Duodenal mucosa (tissue), 2 donors: ENCODE results near the gene P4HA3.

Experiments used
- H3K27ac ChIP-seq: one replicate; pipeline ENCODE4 v1.7.0; 2013; ENCODE audit warnings: low read depth, low read length
- H3K27me3 ChIP-seq, 2 donors: one replicate each; pipeline ENCODE4 v1.7.0; 2013; ENCODE audit warnings: low read length in 2 of 2, control low read depth in 1 of 2; ENCODE audit not compliant: insufficient read depth in 2 of 2, control insufficient read depth in 1 of 2
- H3K36me3 ChIP-seq, 2 donors: one replicate each; pipeline ENCODE4 v1.7.0; 2013; ENCODE audit warnings: low read length in 2 of 2, control low read depth in 1 of 2; ENCODE audit not compliant: insufficient read depth in 2 of 2, control insufficient read depth in 1 of 2
- H3K4me1 ChIP-seq, 2 donors: one replicate each; pipeline ENCODE4 v1.7.0; 2013; ENCODE audit warnings: low read length in 2 of 2, control low read depth in 1 of 2; ENCODE audit not compliant: insufficient read depth in 2 of 2, control insufficient read depth in 1 of 2
- H3K4me3 ChIP-seq, 2 donors: one replicate each; pipeline ENCODE4 v1.7.0; 2013; ENCODE audit warnings: low read length in 2 of 2, low read depth in 1 of 2
- H3K9ac ChIP-seq, 2 donors: one replicate each; pipeline ENCODE4 v1.7.0; 2013; ENCODE audit warnings: low read length in 2 of 2, low read depth in 1 of 2
- H3K9me3 ChIP-seq, 2 donors: one replicate each; pipeline ENCODE4 v1.7.0; 2013; ENCODE audit warnings: low read length in 2 of 2, control low read depth in 1 of 2; ENCODE audit not compliant: control insufficient read depth in 1 of 2

The P4HA3 gene

GRCh38 chr11:74288911-74289310, 22.5 kb downstream of the P4HA3 start:
- Histone ChIP-seq H3K9me3 (no peaks in the 10 kb centered on the region), H3K9ac (no peak overlapping the region), H3K4me3 (no peak overlapping the region), H3K4me1 (no peaks in the 10 kb centered on the region), H3K36me3 (no peaks in the 10 kb centered on the region), H3K27me3 (no peaks in the 10 kb centered on the region), H3K27ac (no peak overlapping the region)

- no peaks in the 10 kb centered on the region for H3K27me3 ChIP-seq
- no peak overlapping the region for H3K4me3 ChIP-seq
- H3K9me3 ChIP-seq: no peaks in the 10 kb centered on the region
- H3K27ac ChIP-seq: no peak overlapping the region
- no peaks in the 10 kb centered on the region for H3K36me3 ChIP-seq
- no peaks in the 10 kb centered on the region for H3K4me1 ChIP-seq
- H3K9ac ChIP-seq: no peak overlapping the region
These were observed 23.3 kb downstream of the P4HA3 start for GRCh38 chr11:74288161-74288560.

- Histone ChIP-seq H3K4me3 (no peak overlapping the region), H3K9ac (no peak overlapping the region), H3K36me3 (no peaks in the 10 kb centered on the region), H3K4me1 (no peaks in the 10 kb centered on the region), H3K27ac (no peak overlapping the region), H3K9me3 (no peaks in the 10 kb centered on the region), H3K27me3 (no peaks in the 10 kb centered on the region)
These were observed 27.0 kb downstream of the P4HA3 start for GRCh38 chr11:74284466-74284865.

- H3K4me1 ChIP-seq: no peaks in the 10 kb centered on the region
- H3K27me3 ChIP-seq: no peaks in the 10 kb centered on the region
- H3K27ac ChIP-seq: no peak overlapping the region
- H3K9ac ChIP-seq: no peak overlapping the region
- no peak overlapping the region for H3K4me3 ChIP-seq
- no peaks in the 10 kb centered on the region for H3K9me3 ChIP-seq
- H3K36me3 ChIP-seq: no peaks in the 10 kb centered on the region
These were observed 27.8 kb downstream of the P4HA3 start for GRCh38 chr11:74283580-74284180.

GRCh38 chr11:74282914-74283371, 28.5 kb downstream of the P4HA3 start:
- H3K4me1 ChIP-seq: no peaks in the 10 kb centered on the region
- no peak overlapping the region for H3K4me3 ChIP-seq
- H3K9ac ChIP-seq: no peak overlapping the region
- no peak overlapping the region for H3K27ac ChIP-seq
- H3K36me3 ChIP-seq: no peaks in the 10 kb centered on the region
- no peaks in the 10 kb centered on the region for H3K9me3 ChIP-seq
- no peaks in the 10 kb centered on the region for H3K27me3 ChIP-seq

GRCh38 chr11:74282421-74282820, 29.0 kb downstream of the P4HA3 start:
- no peak overlapping the region for H3K27ac ChIP-seq
- no peaks in the 10 kb centered on the region for H3K4me1 ChIP-seq
- no peak overlapping the region for H3K9ac ChIP-seq
- H3K9me3 ChIP-seq: no peaks in the 10 kb centered on the region
- H3K27me3 ChIP-seq: no peaks in the 10 kb centered on the region
- H3K36me3 ChIP-seq: no peaks in the 10 kb centered on the region
- no peak overlapping the region for H3K4me3 ChIP-seq

- H3K9me3 ChIP-seq: no peaks in the 10 kb centered on the region
- H3K4me1 ChIP-seq: no peaks in the 10 kb centered on the region
- H3K36me3 ChIP-seq: no peaks in the 10 kb centered on the region
- no peak overlapping the region for H3K4me3 ChIP-seq
- H3K9ac ChIP-seq: no peak overlapping the region
- no peaks in the 10 kb centered on the region for H3K27me3 ChIP-seq
- no peak overlapping the region for H3K27ac ChIP-seq
These were observed 30.9 kb downstream of the P4HA3 start for GRCh38 chr11:74280494-74280893.

- Histone ChIP-seq H3K36me3 (no peaks in the 10 kb centered on the region), H3K27ac (no peak overlapping the region), H3K4me1 (no peaks in the 10 kb centered on the region), H3K9ac (no peak overlapping the region), H3K27me3 (no peaks in the 10 kb centered on the region), H3K4me3 (no peak overlapping the region), H3K9me3 (no peaks in the 10 kb centered on the region)
These were observed 32.2 kb downstream of the P4HA3 start for GRCh38 chr11:74279256-74279655.

GRCh38 chr11:74278721-74279161, 32.7 kb downstream of the P4HA3 start:
- Histone ChIP-seq H3K27me3 (no peaks in the 10 kb centered on the region), H3K9ac (no peak overlapping the region), H3K4me3 (no peak overlapping the region), H3K9me3 (no peaks in the 10 kb centered on the region), H3K36me3 (no peaks in the 10 kb centered on the region), H3K27ac (no peak overlapping the region), H3K4me1 (no peaks in the 10 kb centered on the region)

- H3K4me1 ChIP-seq: no peaks in the 10 kb centered on the region
- H3K27ac ChIP-seq: no peak overlapping the region
- peaks cover 0 to 1% of the 10 kb centered on the region in 2 donors for H3K27me3 ChIP-seq
- H3K36me3 ChIP-seq: no peaks in the 10 kb centered on the region
- H3K4me3 ChIP-seq: no peak overlapping the region
- no peaks in the 10 kb centered on the region for H3K9me3 ChIP-seq
- H3K9ac ChIP-seq: no peak overlapping the region
These were observed 33.3 kb downstream of the P4HA3 start for GRCh38 chr11:74278103-74278502.

- H3K36me3 ChIP-seq: no peaks in the 10 kb centered on the region
- H3K4me1 ChIP-seq: no peaks in the 10 kb centered on the region
- no peak overlapping the region for H3K4me3 ChIP-seq
- H3K27me3 ChIP-seq: peaks cover 0 to 6% of the 10 kb centered on the region in 2 donors
- no peaks in the 10 kb centered on the region for H3K9me3 ChIP-seq
- no peak overlapping the region for H3K9ac ChIP-seq
- no peak overlapping the region for H3K27ac ChIP-seq
These were observed 34.9 kb downstream of the P4HA3 start for GRCh38 chr11:74276581-74276980.
